Bronchial epithelial cell (primary cell): ENCODE results near the gene VRK3. TPM values are rescaled to one million over a fixed set of nuclear protein-coding genes. Genes with fewer than 3 reads are reported as not detected.

ENCODE experiments used
- DNase-seq: peaks from one replicate; pipeline ENCODE4 v3.0.0-alpha.2; 2010; ENCODE audit warnings: low read depth
- FAIRE-seq: peaks from 2 replicates; lab custom pipeline; 2011; peaks lifted over from hg19 to GRCh38; lab: Jason Lieb, UNC
- H3K27me3 ChIP-seq: 2 replicates; pipeline ENCODE4 v1.5.1; 2011; ENCODE audit warnings: low read length; ENCODE audit not compliant: control insufficient read depth, insufficient read depth
- H3K36me3 ChIP-seq: 2 replicates; pipeline ENCODE4 v1.5.1; 2011; ENCODE audit warnings: low read length; ENCODE audit not compliant: control insufficient read depth, insufficient read depth
- H3K4me3 ChIP-seq: 2 replicates; pipeline ENCODE4 v1.5.1; 2011; ENCODE audit warnings: mild to moderate bottlenecking, low read depth, low read length, control low read depth
- CTCF ChIP-seq: IDR thresholded peaks from 2 replicates; pipeline ENCODE4 v1.5.1; 2011; ENCODE audit warnings: mild to moderate bottlenecking, moderate library complexity, low read length, control low read depth, inconsistent platforms; ENCODE audit not compliant: insufficient read depth, severe bottlenecking
- total RNA-seq: library from RNA; depleted of rRNA; stranded (reverse); fragments of >200 nt; gene quantifications from 2 replicates; pipeline ENCODE4 v1.2.1, GENCODE V29; 2014

VRK3 gene
- total RNA-seq, 1 donor from 2014 or later = 14.5 TPM

GRCh38 chr19:50047671-50048070, 22.5 kb upstream of the VRK3 start:
- Histone ChIP-seq H3K36me3 (peaks cover 15% of the 10 kb centered on the region), H3K27me3 (no peaks in the 10 kb centered on the region), H3K4me3 (no peak overlapping the region)
- FAIRE-seq = no peak
- DNase-seq = no peak
- no peak for TF ChIP-seq CTCF

GRCh38 chr19:50046649-50047503, 21.7 kb upstream of the VRK3 start:
- peak; percentile 32 for TF ChIP-seq CTCF

GRCh38 chr19:50044922-50045321, 19.8 kb upstream of the VRK3 start:
- no peak for FAIRE-seq
- no peak for TF ChIP-seq CTCF
- Histone ChIP-seq H3K4me3 (no peak overlapping the region), H3K36me3 (peaks cover 36% of the 10 kb centered on the region), H3K27me3 (no peaks in the 10 kb centered on the region)
- no peak for DNase-seq

More at GRCh38 chr19:50046649-50047503, 21.7 kb upstream of the VRK3 start:
- peaks cover 23% of the 10 kb centered on the region for H3K36me3 ChIP-seq
- FAIRE-seq = no peak
- H3K27me3 ChIP-seq = no peaks in the 10 kb centered on the region
- DNase-seq = no peak
- no peak overlapping the region for H3K4me3 ChIP-seq

- H3K36me3 ChIP-seq = peaks cover 43% of the 10 kb centered on the region
- no peak overlapping the region for H3K4me3 ChIP-seq
- TF ChIP-seq CTCF = no peak
- FAIRE-seq = no peak
- H3K27me3 ChIP-seq = no peaks in the 10 kb centered on the region
- no peak for DNase-seq
These were observed 18.8 kb upstream of the VRK3 start for GRCh38 chr19:50043967-50044366.

GRCh38 chr19:50042363-50043024, 17.3 kb upstream of the VRK3 start:
- FAIRE-seq = no peak
- DNase-seq = no peak
- H3K36me3 ChIP-seq = peaks cover 46% of the 10 kb centered on the region
- no peaks in the 10 kb centered on the region for H3K27me3 ChIP-seq
- TF ChIP-seq CTCF = no peak
- no peak overlapping the region for H3K4me3 ChIP-seq
